Dermis microvascular lymphatic vessel endothelial cell (primary cell): Measurements from ENCODE around the gene CUL2. TPM values are rescaled to one million over a fixed set of nuclear protein-coding genes. Genes with fewer than 3 reads are reported as not detected.
"Not testable (repeated sequence)": the region's sequence is repeated elsewhere in the genome, so short reads cannot be mapped to it uniquely, and the experiment has no call there.

Experiments used
- DNase-seq, 2 donors: peaks; one replicate each; pipeline versions ENCODE4 v3.0.0 to v3.0.0-alpha.2; 2010; ENCODE audit warnings: low read depth in 2 of 2
- total RNA-seq: library from RNA; depleted of rRNA; stranded (reverse); fragments of >200 nt; gene quantifications from 2 replicates; pipeline ENCODE4 v1.2.1, GENCODE V29; 2014

CUL2 gene
- total RNA-seq, 1 donor from 2014 or later, result 24.0 TPM

DNA sequence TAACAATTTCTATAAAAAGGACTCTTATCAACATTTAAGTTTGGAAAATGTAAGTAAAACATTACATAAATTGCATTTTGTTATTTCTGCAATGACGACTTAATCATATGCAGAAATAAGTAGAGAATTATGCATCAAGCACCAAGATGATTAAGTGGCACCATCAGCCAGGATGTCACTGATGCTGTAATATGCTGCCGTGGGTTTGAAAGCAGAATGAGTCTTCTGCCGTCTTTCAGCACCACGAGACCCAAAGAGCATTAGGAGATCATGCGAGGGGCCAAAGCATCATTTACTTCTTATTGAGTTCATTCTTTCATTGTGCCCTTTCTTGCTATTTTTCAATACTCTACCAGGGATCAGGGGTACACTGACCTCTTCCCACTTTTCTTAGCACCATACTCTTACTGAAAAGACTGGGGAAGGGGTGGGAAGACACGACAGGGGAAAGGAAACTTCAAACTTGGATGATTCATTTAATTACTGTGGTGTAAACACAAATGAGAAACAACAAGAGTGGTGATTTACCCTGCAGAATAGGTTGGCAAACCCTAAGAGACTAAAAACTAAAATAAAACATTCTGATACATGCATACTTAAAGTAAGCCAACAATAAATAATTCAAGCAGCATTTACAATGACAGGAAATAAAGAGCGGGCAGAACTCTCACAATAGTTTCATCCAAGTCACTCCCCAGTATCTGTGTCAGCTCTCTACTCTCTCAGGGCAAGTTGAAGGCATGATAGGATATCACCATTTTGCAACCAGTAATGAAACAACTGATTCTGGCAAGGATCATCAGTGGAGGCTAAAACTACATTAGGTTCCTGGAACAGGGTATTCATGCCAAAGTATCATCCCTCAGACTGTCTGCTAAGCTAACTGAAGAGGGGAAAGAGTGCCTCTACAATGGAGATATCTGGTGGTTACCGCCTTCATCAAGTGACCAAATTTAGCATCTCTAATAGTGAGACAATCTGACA, 70.8 kb downstream of the CUL2 start:
- peak in 1 of 2 donors; percentile 33 for DNase-seq

DNA sequence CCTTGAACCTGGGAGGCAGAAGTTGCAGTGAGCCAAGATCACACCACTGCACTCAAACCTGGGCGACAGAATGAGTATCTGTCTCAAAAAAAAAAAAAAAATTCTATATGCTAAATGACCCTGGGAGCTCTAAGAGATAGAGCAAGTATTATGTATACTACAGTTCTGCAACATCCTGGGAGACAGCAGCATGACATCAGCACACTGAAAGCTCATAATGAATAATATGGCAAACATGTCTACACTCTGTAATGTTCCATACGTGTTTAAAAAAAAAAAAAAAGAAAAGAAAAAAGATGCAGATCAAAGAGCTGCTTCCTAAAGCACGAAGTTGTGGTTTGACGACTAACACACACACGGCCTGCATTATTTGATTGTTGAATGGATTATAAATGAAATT, 72.5 kb downstream of the CUL2 start:
- no peak for DNase-seq

DNA sequence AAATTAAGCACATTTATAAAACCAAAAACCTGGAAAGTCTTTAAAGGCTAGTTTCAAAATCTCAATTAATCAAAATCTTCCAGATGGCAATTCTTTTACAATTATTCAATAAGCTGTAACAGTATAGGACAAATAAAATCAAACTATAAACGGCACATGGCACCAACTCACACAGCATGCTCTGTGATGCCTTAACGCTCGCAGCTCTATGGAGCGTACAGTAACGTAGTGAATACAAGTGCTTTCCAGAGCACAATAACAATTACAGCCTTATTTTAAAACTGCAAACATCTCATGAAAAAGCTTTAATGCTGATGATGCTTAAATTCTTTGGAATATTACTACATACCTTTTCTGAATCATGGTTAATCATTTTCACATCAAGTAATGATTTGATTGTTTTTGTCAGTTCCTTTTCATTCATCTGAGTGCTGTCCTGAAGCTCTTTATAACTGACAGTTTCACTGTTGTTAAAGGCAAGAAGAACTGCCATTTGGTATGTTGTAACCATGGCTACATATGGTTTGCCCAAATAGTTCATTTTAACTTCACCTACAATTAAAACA, 74.2 kb downstream of the CUL2 start:
- no peak for DNase-seq

DNA sequence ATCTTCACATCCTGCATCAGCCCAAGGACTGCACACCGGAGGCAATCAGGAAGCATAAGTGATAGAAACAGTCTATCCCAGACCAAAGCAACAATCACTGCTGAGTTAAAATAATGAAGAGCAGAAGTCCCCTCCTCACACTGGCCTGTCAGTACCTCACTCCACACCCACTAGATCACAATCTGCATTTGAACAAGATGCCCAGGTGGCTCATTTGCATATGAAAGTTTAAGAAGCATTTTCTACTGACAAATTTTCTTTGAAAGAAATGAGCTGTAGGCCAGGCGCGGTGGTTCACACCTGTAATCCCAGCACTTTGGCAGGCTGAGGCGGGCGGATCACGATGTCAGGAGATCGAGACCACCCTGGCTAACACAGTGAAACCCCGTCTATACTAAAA, 77.4 kb downstream of the CUL2 start:
- no peak for DNase-seq

DNA sequence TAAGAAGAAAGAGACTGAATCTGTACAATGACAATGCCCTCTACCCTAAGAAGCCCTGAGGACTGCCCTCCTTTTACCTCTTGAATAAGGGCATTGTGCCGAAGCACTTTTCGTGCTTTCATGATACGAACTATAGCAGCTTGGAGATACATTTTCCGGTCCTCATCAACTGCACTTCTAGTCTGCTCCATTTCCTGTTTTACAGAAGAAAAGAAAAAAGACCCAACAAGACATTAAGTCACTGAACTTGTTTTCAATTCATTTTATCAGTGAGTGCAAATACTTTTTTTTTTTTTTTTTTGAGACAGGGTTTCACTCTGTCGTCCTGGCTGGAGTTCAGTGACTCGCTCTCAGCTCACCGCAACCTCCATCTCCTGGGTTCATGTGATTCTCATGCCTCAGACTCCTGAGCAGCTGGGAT, 78.4 kb downstream of the CUL2 start:
- DNase-seq, result no peak

DNA sequence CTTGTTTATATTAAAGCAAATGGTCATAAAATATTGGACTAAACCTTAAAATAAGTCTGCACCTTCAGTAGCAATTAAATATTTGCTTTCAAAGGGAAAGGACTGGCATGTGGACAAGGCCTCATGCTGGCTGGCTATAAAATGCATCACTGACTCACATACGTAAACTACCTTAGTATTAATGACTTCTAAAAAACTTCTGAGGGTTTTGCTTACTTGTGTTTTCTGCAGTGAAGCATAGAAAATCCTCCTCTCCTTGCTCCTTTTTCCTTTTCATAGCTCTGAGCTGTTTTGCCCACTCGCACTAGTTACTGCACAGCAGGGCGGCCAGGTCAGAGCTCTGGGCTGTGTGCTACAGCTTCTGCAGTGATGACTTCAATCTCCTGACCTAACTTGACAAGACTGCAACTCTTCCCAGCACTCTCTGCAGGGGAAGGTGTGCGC, 82.3 kb downstream of the CUL2 start:
- no peak for DNase-seq

DNA sequence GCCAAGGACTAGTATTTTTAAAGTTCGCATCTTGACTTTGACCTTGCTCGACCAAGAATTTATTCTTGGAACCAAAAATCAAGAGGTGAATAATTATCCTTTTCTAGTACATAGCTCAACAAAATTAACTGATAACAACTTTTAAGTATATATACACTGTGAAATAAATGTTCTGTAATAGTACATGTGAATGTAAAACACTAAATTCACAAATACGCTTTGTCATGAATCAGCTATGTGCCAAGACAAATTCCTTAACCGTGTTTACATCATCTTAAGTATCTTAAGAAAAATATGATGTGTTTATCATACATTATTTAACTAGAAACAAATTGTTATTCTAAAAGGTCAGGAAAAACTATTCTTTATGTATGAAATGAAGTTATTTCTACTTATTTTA, 83.3 kb downstream of the CUL2 start:
- no peak for DNase-seq

DNA sequence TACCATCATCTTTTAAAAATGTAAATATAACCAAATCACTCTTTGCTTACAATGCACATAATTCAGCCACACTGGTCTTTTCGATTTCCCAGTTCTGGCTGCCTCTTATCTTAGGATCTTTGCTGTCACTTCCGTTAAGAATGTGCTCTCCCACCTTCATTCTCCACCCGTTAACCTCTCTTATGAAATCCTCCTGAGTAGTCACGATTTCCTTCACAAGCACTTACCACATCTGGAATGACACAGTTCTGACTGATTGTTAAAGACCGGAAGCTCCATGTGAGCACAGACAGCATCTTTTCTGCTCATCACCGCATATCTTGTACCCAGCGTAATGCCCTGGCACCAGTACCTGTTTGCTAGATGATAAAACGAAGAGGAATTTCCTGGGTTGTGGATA, 84.3 kb downstream of the CUL2 start:
- DNase-seq, result peak; percentile 29 to 77

DNA sequence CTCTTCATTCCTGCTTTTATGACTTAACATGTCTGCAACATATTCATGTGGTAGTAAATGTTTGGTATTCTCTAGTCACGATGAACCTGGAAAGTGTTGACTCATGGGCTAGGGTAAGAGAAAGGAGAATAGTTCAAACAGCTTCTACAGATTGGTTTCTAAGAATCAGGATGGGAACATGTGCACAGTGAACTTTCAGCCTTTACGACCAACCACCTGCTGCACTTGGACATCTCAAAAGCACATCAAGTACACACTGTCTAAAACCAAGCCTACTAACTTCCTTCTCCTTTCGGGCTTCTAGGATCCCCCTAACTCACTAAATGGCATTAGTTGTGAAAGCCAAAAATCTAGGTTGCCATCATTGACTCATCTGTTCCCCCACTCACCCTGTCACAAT, 85.5 kb downstream of the CUL2 start:
- DNase-seq, result no peak

DNA sequence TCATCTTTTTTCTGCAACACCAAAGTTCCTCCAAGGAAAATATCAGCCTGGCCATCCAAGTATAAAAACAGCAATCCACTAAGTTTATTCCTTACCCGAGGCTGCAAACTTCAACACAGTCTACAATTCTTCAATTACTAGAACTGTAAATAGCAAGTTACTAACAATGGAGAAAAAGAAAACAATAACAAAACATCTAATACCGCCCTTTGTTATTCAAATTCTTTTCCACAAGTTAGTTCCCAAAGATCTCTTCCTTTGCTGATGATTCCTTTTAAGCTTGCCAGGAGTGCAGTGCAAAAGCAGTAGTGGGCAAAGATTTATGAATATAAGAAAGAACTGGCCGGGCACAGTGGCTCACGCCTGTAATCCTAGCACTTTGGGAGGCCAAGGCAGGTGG, 86.2 kb downstream of the CUL2 start:
- no peak for DNase-seq

DNA sequence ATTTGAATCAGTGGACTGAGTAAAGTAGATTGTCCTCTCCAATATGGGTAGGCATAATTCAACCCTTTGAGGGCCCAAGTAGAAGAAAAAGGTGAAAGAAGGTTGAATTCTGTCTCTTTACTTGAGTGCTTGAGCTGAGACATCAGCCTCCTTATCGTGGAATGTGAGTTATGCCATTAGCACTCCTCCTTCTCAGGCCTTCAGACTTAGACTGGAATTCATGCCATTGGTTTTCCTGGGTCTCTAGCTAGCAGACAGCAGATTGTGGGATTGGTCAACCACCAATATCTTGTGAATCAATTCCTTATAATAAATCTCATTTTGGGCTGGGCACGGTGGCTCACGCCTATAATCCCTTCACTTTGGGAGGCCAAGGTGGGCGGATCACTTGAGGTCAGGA, 89.2 kb downstream of the CUL2 start:
- DNase-seq, result no peak

DNA sequence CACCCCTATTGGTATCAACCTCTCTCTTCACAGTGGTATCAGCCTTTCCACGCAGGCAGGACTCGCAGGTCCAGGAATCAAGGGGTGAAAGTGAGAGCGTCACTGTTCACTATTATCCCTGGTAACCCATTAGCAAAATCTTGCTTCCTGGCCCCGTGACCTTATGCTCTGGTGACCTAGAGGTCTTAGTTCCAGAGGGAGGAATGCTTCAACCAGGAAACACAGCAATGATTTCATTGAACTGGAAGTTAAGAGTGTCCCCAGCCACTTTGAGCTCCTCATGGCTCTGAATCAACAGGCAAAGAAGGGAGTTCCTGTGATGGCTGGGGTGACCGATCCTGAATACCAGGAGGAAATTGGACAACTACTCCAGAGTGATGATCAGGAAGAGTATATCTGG, 90.6 kb downstream of the CUL2 start:
- DNase-seq, result no peak

DNA sequence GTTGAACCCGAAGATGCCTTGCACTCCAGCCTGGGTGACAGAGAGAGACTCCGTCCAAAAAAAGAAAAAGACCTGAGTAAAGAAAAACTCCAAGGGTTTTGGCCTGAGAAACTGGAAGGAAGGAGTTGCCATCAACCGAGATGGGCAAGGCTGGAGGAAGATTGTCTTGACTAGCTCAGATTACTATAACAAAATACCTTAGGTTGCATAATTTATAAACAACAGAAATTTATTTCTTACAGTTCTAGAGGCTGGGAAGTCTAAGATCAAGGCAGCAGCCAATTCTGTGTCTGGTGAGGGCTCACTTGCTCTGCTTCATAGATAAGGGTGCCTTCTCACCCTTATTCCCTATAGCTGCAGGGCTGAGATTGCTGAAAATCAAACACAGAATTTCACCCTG, 91.2 kb downstream of the CUL2 start:
- DNase-seq, result no peak

DNA sequence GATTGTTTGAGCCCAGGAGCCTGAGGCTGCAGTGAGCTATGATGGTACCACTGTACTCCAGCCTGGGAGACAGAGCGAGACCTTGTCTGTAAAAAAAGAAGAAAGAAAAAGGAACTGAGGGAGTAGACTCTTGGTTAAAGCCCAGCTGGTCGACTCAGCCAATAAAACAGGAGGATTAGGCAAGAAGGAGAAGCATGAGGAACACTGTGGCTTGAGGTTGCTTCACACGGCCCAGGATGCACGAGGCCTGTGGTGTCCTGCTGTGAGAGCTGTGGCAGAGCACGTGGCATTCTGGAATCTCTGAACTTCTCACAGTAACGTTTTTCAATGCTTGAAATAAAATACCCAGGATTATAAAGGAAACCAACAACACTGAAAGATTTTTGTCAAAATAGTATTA, 93.3 kb downstream of the CUL2 start:
- no peak for DNase-seq

DNA sequence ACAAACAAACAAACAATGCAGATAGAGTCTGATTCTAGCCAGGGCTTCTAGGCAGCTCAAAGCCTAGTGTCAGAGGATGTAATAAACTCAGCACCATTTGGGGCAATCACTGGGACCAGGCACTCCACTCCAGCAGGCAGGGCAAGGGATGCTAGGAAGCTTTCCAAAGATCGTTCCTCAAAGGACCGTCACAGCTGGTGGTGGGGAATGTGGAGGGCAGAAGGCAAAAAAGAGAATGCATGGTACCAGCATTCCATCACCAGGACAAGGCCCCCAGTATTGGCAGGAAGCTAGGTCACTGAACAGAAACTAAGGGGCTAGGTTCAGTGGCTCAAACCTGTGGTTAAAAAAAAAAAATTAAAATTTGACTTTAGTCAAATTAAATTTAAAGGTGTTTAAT, 94.2 kb downstream of the CUL2 start:
- DNase-seq, result no peak

DNA sequence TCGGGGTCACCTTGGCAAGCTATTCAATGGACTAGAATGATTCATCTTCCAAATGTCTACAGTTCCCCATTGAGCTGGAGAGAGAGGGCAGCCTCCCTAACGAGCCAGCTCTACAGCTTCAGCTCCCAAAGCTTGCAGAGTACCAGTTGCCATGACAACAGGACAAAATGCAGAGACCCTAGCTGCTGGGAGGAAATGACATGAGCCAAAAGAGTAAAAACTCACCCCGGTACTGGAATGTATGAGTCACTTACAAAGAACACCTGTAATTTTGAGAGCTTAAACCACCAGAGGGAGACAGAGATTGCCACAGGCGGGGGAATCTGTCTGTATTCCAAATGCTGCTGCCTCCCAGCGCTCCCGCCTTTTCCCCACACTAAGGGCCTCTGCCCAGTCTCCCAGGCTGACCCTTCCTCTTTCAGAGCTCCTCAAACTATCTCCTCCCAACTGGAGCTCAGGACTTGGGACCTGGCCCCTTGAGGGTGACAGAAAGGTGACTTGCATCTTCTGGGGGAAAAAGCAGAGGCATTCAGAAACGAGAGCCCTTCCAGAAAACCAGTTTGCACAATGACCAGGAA, 95.5 kb downstream of the CUL2 start:
- DNase-seq, result peak; percentile 94 to 97

DNA sequence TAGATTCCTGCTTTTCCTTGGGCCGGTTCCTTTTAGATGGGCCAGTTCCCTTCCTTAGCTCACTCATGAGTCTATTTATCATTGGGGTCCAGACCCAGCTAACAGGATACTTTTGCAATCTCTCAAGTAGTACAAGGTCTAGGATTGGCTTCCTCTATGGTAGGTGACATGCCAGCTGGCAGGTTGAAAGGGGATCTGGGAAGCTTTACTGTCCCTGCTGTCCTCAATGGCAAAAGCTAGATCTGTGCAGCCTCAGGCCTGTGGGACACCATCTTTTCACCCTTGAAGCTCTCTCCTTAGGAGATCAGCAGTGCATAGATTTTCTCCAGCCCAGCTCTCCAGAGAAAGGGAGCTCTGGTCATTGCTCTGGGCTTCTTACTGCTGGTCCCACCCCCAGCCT, 96.4 kb downstream of the CUL2 start:
- DNase-seq, result no peak

DNA sequence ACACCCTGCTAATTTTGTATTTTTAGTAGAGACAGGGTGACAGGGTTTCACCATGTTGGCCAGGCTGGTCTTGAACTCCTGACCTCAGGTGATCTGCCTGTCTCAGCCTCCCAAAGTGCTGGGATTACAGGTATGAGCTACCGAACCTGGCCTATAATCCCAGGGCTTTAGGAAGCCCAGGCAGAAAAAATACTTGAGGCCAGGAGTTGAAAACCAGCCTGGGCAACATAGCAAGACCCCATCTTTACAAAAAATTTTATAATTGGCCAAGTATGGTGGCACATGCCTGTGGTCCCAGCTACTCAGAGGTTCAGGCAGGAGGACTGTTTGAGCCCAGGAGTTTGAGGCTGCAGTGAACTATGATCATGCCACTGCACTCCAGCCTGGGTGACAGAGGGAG, 99.0 kb downstream of the CUL2 start:
- DNase-seq, result not testable (repeated sequence)

DNA sequence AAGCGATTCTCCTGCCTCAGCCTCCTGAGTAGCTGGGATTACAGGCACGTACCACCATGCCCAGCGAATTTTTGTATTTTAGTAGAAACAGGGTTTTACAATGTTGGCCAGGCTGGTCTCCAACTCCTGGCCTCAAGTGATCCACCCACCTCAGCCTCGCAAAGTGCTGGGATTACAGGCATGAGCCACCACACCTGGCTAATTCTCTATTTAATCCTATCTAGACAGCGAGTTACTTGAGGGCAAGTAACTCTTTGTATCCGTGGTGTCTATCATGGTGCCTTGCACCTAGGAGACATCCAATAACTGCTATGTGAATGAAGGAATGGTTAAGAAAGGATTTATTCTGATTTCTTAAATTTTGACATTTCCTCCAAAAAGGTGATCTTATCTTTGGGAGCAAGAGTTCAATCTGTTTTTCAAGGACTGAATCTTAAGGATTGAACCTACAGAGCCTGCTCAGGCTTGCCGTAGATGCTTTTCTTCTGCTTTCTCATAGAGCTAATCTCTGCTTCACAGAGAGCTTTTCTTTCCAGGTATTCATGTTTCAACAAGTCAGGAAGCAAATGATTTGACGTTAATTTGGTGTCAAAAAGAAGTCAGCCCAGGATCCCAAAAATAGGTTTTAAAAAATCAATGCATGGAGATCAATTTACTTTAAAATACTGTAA, 101.6 kb downstream of the CUL2 start:
- DNase-seq, result no peak

DNA sequence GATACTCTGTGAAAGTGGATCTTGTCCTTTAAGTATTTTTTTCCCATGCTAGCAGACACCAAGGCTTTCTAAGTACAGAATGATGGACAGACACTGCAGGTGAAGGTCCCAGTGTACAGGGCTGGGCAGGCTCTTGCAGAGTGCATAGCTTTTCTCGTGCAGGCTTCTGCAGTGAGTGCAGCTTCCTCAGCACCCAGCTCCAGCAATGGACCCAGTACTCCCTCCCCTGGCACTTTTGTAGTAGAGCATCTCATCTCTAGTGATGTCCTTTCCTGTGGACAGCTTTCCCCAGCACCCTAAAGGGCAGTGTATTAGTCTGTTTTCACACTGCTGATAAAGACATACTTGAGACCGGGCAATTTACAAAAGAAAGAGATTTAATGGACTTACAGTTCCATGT, 104.3 kb downstream of the CUL2 start:
- DNase-seq, result peak in 1 of 2 donors; percentile 8

DNA sequence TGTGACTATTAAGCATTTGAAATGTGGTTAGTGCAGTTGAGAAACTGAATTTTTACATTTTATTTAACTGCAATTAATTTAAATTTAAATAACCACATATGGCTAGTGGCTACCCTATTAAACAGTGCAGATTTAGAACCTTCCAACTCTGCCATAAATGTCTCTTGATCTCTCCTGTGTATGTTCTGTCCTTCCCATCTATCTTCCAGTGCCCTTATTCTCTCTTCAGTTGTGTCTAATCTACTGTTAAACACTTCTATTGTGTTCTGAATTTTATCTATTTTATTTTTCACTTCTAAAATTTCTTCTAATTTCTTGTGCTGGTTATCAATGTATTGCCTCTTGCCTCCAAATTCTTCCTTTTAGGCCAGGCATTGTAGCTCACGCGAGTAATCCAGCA, 105.0 kb downstream of the CUL2 start:
- DNase-seq, result no peak

DNA sequence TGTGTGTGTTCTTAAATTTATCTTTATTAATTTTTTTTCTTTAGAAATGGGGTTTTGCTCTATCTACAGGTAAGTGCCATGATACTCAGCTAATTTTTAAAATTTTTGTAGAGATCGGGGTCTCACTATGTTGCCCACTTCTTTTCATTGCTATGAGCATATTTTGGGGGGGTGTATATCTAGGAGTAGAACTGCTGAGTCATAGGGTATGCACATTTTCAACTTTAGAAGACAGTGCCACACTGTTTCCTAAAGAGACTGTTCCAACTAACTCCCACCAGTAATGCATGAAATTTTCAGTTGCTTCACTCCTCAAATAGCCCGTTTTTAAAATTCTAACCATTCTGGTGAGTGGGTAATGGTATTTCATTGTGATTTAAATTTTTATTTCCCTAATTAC, 108.3 kb downstream of the CUL2 start:
- no peak for DNase-seq
